Panc1 (cell line): ENCODE measurements around the gene FNDC4. TPM values are rescaled to one million over a fixed set of nuclear protein-coding genes. Genes with fewer than 3 reads are reported as not detected.

ENCODE experiments used
- ATAC-seq: fragments of 200-7000 bp; cut with Tn5 transposase; 2 replicates; pipeline ENCODE4 v1.9.1; 2020; ENCODE audit warnings: mild to moderate bottlenecking, moderate library complexity
- BruUV-seq: library from RNA; stranded (reverse); fragments of 400-500 nt; replicated peaks from 2 replicates; lab custom pipeline; 2021; lab: Mats Ljungman, UMichigan
- CTCF ChIA-PET: fragments of 300-600 bp; sonication (Branson Sonifier 250); formaldehyde crosslinking; loops from one replicate; lab custom pipeline; 2022; ENCODE audit warnings: antibody characterized with exemption; lab: Charles Lee
- POLR2A ChIA-PET: fragments of 300-600 bp; sonication (Branson Sonifier 250); formaldehyde crosslinking; loops from one replicate; lab custom pipeline; 2022; ENCODE audit warnings: antibody characterized with exemption; lab: Charles Lee
- DNase-seq: peaks from one replicate; pipeline ENCODE4 v3.0.0-alpha.2; 2010; ENCODE audit warnings: low read depth, low spot score
- H3K27ac ChIP-seq: 2 replicates; pipeline ENCODE4 v1.5.1; 2011; ENCODE audit warnings: mild to moderate bottlenecking, low read length, inconsistent platforms
- H3K27me3 ChIP-seq: fragments of 200-500 bp; sonication (Bioruptor generic); 2 replicates; pipeline ENCODE4 v1.6.0; 2014; ENCODE audit warnings: low read length, inconsistent platforms; ENCODE audit not compliant: control insufficient read depth, insufficient read depth
- H3K36me3 ChIP-seq: fragments of 200-500 bp; sonication (Bioruptor generic); 2 replicates; pipeline ENCODE4 v1.5.1; 2014; ENCODE audit warnings: inconsistent platforms, mild to moderate bottlenecking, low read length, moderate library complexity; ENCODE audit not compliant: control insufficient read depth, insufficient read depth
- H3K4me1 ChIP-seq: 2 replicates; pipeline ENCODE4 v1.5.1; 2011; ENCODE audit warnings: inconsistent platforms, mild to moderate bottlenecking, low read length, moderate library complexity; ENCODE audit not compliant: control insufficient read depth, insufficient read depth
- H3K4me3 ChIP-seq, 2 experiments: 2 replicates each; pipeline ENCODE4 v1.5.1; 2011 to 2012; ENCODE audit warnings: low read depth in 2 of 2, low read length in 2 of 2, mild to moderate bottlenecking in 2 of 2, inconsistent platforms in 1 of 2, moderate library complexity in 1 of 2
- H3K9me3 ChIP-seq: fragments of 200-500 bp; sonication (Bioruptor generic); 2 replicates; pipeline ENCODE4 v1.5.1; 2014; ENCODE audit warnings: low read depth, mild to moderate bottlenecking, inconsistent platforms, low read length, moderate library complexity; ENCODE audit not compliant: control insufficient read depth, insufficient read depth
- CTCF ChIP-seq: fragments of 450-650 bp; IDR thresholded peaks from 2 replicates; pipeline ENCODE4 v1.5.1; 2017; ENCODE audit warnings: mild to moderate bottlenecking
- POLR2AphosphoS5 ChIP-seq: IDR thresholded peaks from 2 replicates; pipeline ENCODE4 v1.6.1; 2012; ENCODE audit warnings: mild to moderate bottlenecking, low read depth, low read length, moderate library complexity
- REST ChIP-seq, 2 experiments: IDR thresholded peaks; 2 replicates each; pipeline ENCODE4 v1.6.1; 2011 to 2012; ENCODE audit warnings: low read depth in 2 of 2, control low read depth in 1 of 2, low read length in 1 of 2, mild to moderate bottlenecking in 1 of 2, moderate library complexity in 1 of 2; ENCODE audit not compliant: insufficient read depth in 1 of 2
- SIN3A ChIP-seq: IDR thresholded peaks from 2 replicates; pipeline ENCODE4 v1.6.1; 2012; ENCODE audit warnings: low read depth, mild to moderate bottlenecking, low read length, moderate library complexity, borderline replicate concordance; ENCODE audit not compliant: insufficient read depth
- TCF7L2 ChIP-seq: IDR thresholded peaks from 2 replicates; pipeline ENCODE4 v1.6.1; 2011; ENCODE audit warnings: mild to moderate bottlenecking, low read depth, low read length, inconsistent platforms
- in situ Hi-C: cut with HindIII; loops from 2 replicates; pipeline ENCODE4 v1.10.0; 2016; ENCODE audit warnings: low sequenced_read_pairs, low pct_unique_long_range_greater_than_20kb
- intact Hi-C: fragments of 100-400 bp; cut with micrococcal nuclease; formaldehyde crosslinking; loops from one replicate; pipeline ENCODE4 v1.10.0; 2022; ENCODE audit not compliant: unreplicated experiment
- total RNA-seq: library from RNA; stranded (reverse); gene quantifications from one replicate; pipeline ENCODE4 v1.2.1, GENCODE V29; 2021; ENCODE audit not compliant: unreplicated experiment

The FNDC4 gene
- total RNA-seq, 1 experiment from 2014 or later: 1.3 TPM

- intact Hi-C loops (no loop called here), in situ Hi-C loops (no loop called here)
- no peaks in the 10 kb centered on the region for H3K36me3 ChIP-seq
- peaks cover 28% of the 10 kb centered on the region for H3K27me3 ChIP-seq
- no peak for DNase-seq
- TF ChIP-seq REST (IDR thresholded peaks at IDR 0.05; ENCODE audit: insufficient read depth in 1 of 2, low read depth in 2 of 2, low read length in 1 of 2): no peak
- TF ChIP-seq SIN3A: no peak
- TF ChIP-seq CTCF: no peak
- TF ChIP-seq TCF7L2: no peak
- no peak for TF ChIP-seq POLR2AphosphoS5
- H3K27ac ChIP-seq: no peak within 1 kb of the TSS
- no TSS peak for BruUV-seq
- ATAC-seq: 0 out of 2 replicates have a peak, but pooled peaks have one; percentile 25
- H3K4me1 ChIP-seq: no peaks in the 10 kb centered on the region; the same call in 1 of the 2 replicates
- POLR2A ChIA-PET: no interaction called here
- CTCF ChIA-PET: no interaction called here
- no peak within 1 kb of the TSS; a peak in 1 of 4 replicates for H3K4me3 ChIP-seq
- no peaks in the 10 kb centered on the region for H3K9me3 ChIP-seq
Observed at GRCh38 chr2:27496357-27497287, 1.6 kb upstream of the FNDC4 start, which contains the start of gene GCKR. Gene GCKR, plus strand, starts transcription at chr2:27496839. Its CDS starts 66 bp downstream, at chr2:27496905.

GRCh38 chr2:27495840-27496356 lies 898 bp upstream of the FNDC4 start:
- ChIA-PET POLR2A (no interaction called here), CTCF (no interaction called here)
- DNase-seq (no peak), ATAC-seq (no peak)
- Histone ChIP-seq H3K9me3 (no peaks in the 10 kb centered on the region), H3K4me3 (no peak overlapping the region; a peak in 1 of 4 replicates), H3K27me3 (peaks cover 28% of the 10 kb centered on the region), H3K36me3 (no peaks in the 10 kb centered on the region), H3K4me1 (no peaks in the 10 kb centered on the region; the same call in 1 of the 2 replicates), H3K27ac (no peak overlapping the region)
- in situ Hi-C loops (no loop called here), intact Hi-C loops (no loop called here)
- no TSS peak for BruUV-seq
- TF ChIP-seq TCF7L2 (no peak), POLR2AphosphoS5 (no peak), REST (IDR thresholded peaks at IDR 0.05; ENCODE audit: insufficient read depth in 1 of 2, low read depth in 2 of 2, low read length in 1 of 2) (no peak), CTCF (no peak), SIN3A (no peak)
